K562 (cell line): ENCODE data around the gene EIF2S3B.

Experiments
- BRCA1 ChIP-seq, 2 experiments: fragments of 450-650 bp in 1 of 2; sonication (generic) in 1 of 2; formaldehyde crosslinking in 1 of 2; IDR thresholded peaks; 2 replicates each; pipeline versions ENCODE4 v1.5.0 to v1.6.1; 2017 to 2020; ENCODE audit warnings: mild to moderate bottlenecking in 1 of 2, missing genetic modification reagents in 1 of 2
- CREB1 ChIP-seq, 2 experiments: sonication (generic) in 1 of 2; formaldehyde crosslinking in 1 of 2; IDR thresholded peaks; 2 replicates each; pipeline versions ENCODE4 v1.6.1 to v1.8.0; 2012 to 2022; ENCODE audit warnings: inconsistent platforms in 1 of 2, mild to moderate bottlenecking in 1 of 2, missing genetic modification reagents in 1 of 2, moderate library complexity in 1 of 2
- KDM4B ChIP-seq, 2 experiments: fragments of 450-650 bp in 1 of 2; sonication (generic) in 1 of 2; IDR thresholded peaks; 2 replicates each; pipeline ENCODE4 v1.6.1; 2016 to 2017; ENCODE audit warnings: borderline replicate concordance in 2 of 2, antibody characterized with exemption in 1 of 2, low read depth in 1 of 2, mild to moderate bottlenecking in 1 of 2
- SP1 ChIP-seq: sonication (generic); formaldehyde crosslinking; IDR thresholded peaks from 2 replicates; pipeline ENCODE4 v1.8.1; 2022; ENCODE audit warnings: mild to moderate bottlenecking, missing genetic modification reagents
- ZNF143 ChIP-seq: sonication (generic); formaldehyde crosslinking; IDR thresholded peaks from 2 replicates; pipeline ENCODE4 v1.9.0; 2022; ENCODE audit warnings: mild to moderate bottlenecking, missing genetic modification reagents
- TF ChIP-seq, protein P1 (sequence below), 3 experiments: IDR thresholded peaks in 2 of 3; conservative IDR thresholded peaks in 1 of 3; 2 replicates each; pipeline ENCODE4 v1.5.1; 2011 to 2012; ENCODE audit warnings: low read length in 3 of 3, mild to moderate bottlenecking in 3 of 3, control low read depth in 2 of 3, improper control_type of control experiment in 1 of 3, inconsistent platforms in 1 of 3, low read depth in 1 of 3, mixed read lengths in 1 of 3, moderate library complexity in 1 of 3; ENCODE audit not compliant: insufficient read depth in 2 of 3

DNA sequence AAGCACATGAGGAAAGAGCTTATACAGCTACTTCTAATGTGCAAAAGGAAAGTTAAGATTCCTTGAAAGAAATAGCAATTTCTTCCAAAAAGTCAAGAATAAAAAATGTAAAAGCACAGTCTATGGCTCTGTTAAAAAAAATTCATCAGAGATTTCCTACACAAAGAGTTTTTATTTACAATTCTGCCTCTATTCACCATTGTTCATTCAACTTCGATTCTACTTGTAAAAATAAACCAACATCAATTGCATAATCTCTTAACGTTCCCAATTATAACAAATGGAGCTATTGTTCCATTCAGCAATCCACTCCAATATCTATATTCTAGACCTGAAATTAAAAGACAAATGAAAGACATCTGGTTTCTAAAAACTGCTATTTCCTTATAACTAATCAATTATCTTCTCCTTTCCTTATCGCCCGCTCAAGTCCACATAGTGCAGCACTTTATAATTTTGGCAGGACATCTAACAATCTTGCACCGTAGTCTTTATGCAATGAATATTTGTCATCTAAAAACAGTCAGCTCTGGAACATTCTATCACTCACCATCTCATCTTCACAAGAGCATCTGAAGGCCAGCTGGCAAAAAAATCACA is 6.2 kb downstream of the EIF2S3B start:
- TF ChIP-seq SP1 (CRISPR knock-in tag) (no peak), CREB1 (IDR thresholded peaks at IDR 0.05) (no peak), CREB1 (CRISPR knock-in tag; IDR thresholded peaks at IDR 0.05) (no peak), ZNF143 (CRISPR knock-in tag) (no peak), BRCA1 (IDR thresholded peaks at IDR 0.05) (no peak), BRCA1 (CRISPR knock-in tag; IDR thresholded peaks at IDR 0.05) (no peak), KDM4B (IDR thresholded peaks at IDR 0.05; ENCODE audit: borderline replicate concordance in 2 of 2, low read depth in 1 of 2) (no peak)
- TF ChIP-seq, protein P1, sequence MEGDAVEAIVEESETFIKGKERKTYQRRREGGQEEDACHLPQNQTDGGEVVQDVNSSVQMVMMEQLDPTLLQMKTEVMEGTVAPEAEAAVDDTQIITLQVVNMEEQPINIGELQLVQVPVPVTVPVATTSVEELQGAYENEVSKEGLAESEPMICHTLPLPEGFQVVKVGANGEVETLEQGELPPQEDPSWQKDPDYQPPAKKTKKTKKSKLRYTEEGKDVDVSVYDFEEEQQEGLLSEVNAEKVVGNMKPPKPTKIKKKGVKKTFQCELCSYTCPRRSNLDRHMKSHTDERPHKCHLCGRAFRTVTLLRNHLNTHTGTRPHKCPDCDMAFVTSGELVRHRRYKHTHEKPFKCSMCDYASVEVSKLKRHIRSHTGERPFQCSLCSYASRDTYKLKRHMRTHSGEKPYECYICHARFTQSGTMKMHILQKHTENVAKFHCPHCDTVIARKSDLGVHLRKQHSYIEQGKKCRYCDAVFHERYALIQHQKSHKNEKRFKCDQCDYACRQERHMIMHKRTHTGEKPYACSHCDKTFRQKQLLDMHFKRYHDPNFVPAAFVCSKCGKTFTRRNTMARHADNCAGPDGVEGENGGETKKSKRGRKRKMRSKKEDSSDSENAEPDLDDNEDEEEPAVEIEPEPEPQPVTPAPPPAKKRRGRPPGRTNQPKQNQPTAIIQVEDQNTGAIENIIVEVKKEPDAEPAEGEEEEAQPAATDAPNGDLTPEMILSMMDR (IDR thresholded peaks at IDR 0.05 in 2 of 3, conservative IDR thresholded peaks at IDR 0.05 in 1 of 3; ENCODE audit: insufficient read depth in 2 of 3, low read depth in 1 of 3, low read length in 3 of 3): no peak
